Panc1 (cell line): ENCODE results near the gene LRRC45. TPM values are rescaled to one million over a fixed set of nuclear protein-coding genes. Genes with fewer than 3 reads are reported as not detected.

Experiments
- ATAC-seq: fragments of 200-7000 bp; cut with Tn5 transposase; 2 replicates; pipeline ENCODE4 v1.9.1; 2020; ENCODE audit warnings: mild to moderate bottlenecking, moderate library complexity
- BruUV-seq: library from RNA; stranded (reverse); fragments of 400-500 nt; replicated peaks from 2 replicates; lab custom pipeline; 2021; lab: Mats Ljungman, UMichigan
- CTCF ChIA-PET: fragments of 300-600 bp; sonication (Branson Sonifier 250); formaldehyde crosslinking; loops from one replicate; lab custom pipeline; 2022; ENCODE audit warnings: antibody characterized with exemption; lab: Charles Lee
- POLR2A ChIA-PET: fragments of 300-600 bp; sonication (Branson Sonifier 250); formaldehyde crosslinking; loops from one replicate; lab custom pipeline; 2022; ENCODE audit warnings: antibody characterized with exemption; lab: Charles Lee
- DNase-seq: peaks from one replicate; pipeline ENCODE4 v3.0.0-alpha.2; 2010; ENCODE audit warnings: low read depth, low spot score
- H3K27ac ChIP-seq: 2 replicates; pipeline ENCODE4 v1.5.1; 2011; ENCODE audit warnings: mild to moderate bottlenecking, low read length, inconsistent platforms
- H3K27me3 ChIP-seq: fragments of 200-500 bp; sonication (Bioruptor generic); 2 replicates; pipeline ENCODE4 v1.6.0; 2014; ENCODE audit warnings: low read length, inconsistent platforms; ENCODE audit not compliant: control insufficient read depth, insufficient read depth
- H3K36me3 ChIP-seq: fragments of 200-500 bp; sonication (Bioruptor generic); 2 replicates; pipeline ENCODE4 v1.5.1; 2014; ENCODE audit warnings: inconsistent platforms, mild to moderate bottlenecking, low read length, moderate library complexity; ENCODE audit not compliant: control insufficient read depth, insufficient read depth
- H3K4me1 ChIP-seq: 2 replicates; pipeline ENCODE4 v1.5.1; 2011; ENCODE audit warnings: inconsistent platforms, mild to moderate bottlenecking, low read length, moderate library complexity; ENCODE audit not compliant: control insufficient read depth, insufficient read depth
- H3K4me3 ChIP-seq, 2 experiments: 2 replicates each; pipeline ENCODE4 v1.5.1; 2011 to 2012; ENCODE audit warnings: low read depth in 2 of 2, low read length in 2 of 2, mild to moderate bottlenecking in 2 of 2, inconsistent platforms in 1 of 2, moderate library complexity in 1 of 2
- H3K9me3 ChIP-seq: fragments of 200-500 bp; sonication (Bioruptor generic); 2 replicates; pipeline ENCODE4 v1.5.1; 2014; ENCODE audit warnings: low read depth, mild to moderate bottlenecking, inconsistent platforms, low read length, moderate library complexity; ENCODE audit not compliant: control insufficient read depth, insufficient read depth
- POLR2AphosphoS5 ChIP-seq: IDR thresholded peaks from 2 replicates; pipeline ENCODE4 v1.6.1; 2012; ENCODE audit warnings: mild to moderate bottlenecking, low read depth, low read length, moderate library complexity
- SIN3A ChIP-seq: IDR thresholded peaks from 2 replicates; pipeline ENCODE4 v1.6.1; 2012; ENCODE audit warnings: low read depth, mild to moderate bottlenecking, low read length, moderate library complexity, borderline replicate concordance; ENCODE audit not compliant: insufficient read depth
- TCF7L2 ChIP-seq: IDR thresholded peaks from 2 replicates; pipeline ENCODE4 v1.6.1; 2011; ENCODE audit warnings: mild to moderate bottlenecking, low read depth, low read length, inconsistent platforms
- in situ Hi-C: cut with HindIII; loops from 2 replicates; pipeline ENCODE4 v1.10.0; 2016; ENCODE audit warnings: low sequenced_read_pairs, low pct_unique_long_range_greater_than_20kb
- intact Hi-C: fragments of 100-400 bp; cut with micrococcal nuclease; formaldehyde crosslinking; loops from one replicate; pipeline ENCODE4 v1.10.0; 2022; ENCODE audit not compliant: unreplicated experiment
- total RNA-seq: library from RNA; stranded (reverse); gene quantifications from one replicate; pipeline ENCODE4 v1.2.1, GENCODE V29; 2021; ENCODE audit not compliant: unreplicated experiment
- TF ChIP-seq, protein P1 (sequence below), 2 experiments: IDR thresholded peaks; 2 replicates each; pipeline ENCODE4 v1.6.1; 2011 to 2012; ENCODE audit warnings: low read depth in 2 of 2, control low read depth in 1 of 2, low read length in 1 of 2, mild to moderate bottlenecking in 1 of 2, moderate library complexity in 1 of 2; ENCODE audit not compliant: insufficient read depth in 1 of 2
- TF ChIP-seq, protein P2 (sequence below): fragments of 450-650 bp; IDR thresholded peaks from 2 replicates; pipeline ENCODE4 v1.5.1; 2017; ENCODE audit warnings: mild to moderate bottlenecking

Gene LRRC45
- total RNA-seq, 1 experiment from 2014 or later: 29.9 TPM

GRCh38 chr17:82006468-82007227 lies 16.5 kb upstream of the LRRC45 start:
- CTCF ChIA-PET: no interaction called here

DNA sequence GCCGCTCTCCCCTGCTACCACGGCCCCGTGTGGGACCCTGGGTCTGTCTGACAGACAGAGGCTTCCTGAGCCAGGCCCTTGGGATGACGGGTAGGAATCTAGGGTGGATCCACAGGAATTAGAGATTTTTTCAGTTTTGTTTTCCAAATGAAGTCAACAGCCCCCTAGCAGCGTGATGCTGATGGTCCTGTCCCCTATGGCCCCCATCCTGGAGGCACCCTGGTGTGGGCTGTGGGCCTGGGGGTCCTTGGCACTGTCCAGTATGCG lies 15.9 kb upstream of the LRRC45 start:
- H3K4me3 ChIP-seq: no peak overlapping the region
- CTCF ChIA-PET: no interaction called here
- ATAC-seq (no peak), DNase-seq (no peak)
- TF ChIP-seq SIN3A (no peak), TCF7L2 (no peak), POLR2AphosphoS5 (no peak)
- TF ChIP-seq, protein P1, sequence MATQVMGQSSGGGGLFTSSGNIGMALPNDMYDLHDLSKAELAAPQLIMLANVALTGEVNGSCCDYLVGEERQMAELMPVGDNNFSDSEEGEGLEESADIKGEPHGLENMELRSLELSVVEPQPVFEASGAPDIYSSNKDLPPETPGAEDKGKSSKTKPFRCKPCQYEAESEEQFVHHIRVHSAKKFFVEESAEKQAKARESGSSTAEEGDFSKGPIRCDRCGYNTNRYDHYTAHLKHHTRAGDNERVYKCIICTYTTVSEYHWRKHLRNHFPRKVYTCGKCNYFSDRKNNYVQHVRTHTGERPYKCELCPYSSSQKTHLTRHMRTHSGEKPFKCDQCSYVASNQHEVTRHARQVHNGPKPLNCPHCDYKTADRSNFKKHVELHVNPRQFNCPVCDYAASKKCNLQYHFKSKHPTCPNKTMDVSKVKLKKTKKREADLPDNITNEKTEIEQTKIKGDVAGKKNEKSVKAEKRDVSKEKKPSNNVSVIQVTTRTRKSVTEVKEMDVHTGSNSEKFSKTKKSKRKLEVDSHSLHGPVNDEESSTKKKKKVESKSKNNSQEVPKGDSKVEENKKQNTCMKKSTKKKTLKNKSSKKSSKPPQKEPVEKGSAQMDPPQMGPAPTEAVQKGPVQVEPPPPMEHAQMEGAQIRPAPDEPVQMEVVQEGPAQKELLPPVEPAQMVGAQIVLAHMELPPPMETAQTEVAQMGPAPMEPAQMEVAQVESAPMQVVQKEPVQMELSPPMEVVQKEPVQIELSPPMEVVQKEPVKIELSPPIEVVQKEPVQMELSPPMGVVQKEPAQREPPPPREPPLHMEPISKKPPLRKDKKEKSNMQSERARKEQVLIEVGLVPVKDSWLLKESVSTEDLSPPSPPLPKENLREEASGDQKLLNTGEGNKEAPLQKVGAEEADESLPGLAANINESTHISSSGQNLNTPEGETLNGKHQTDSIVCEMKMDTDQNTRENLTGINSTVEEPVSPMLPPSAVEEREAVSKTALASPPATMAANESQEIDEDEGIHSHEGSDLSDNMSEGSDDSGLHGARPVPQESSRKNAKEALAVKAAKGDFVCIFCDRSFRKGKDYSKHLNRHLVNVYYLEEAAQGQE (IDR thresholded peaks at IDR 0.05; ENCODE audit: insufficient read depth in 1 of 2, low read depth in 2 of 2, low read length in 1 of 2): no peak
- TF ChIP-seq, protein P2, sequence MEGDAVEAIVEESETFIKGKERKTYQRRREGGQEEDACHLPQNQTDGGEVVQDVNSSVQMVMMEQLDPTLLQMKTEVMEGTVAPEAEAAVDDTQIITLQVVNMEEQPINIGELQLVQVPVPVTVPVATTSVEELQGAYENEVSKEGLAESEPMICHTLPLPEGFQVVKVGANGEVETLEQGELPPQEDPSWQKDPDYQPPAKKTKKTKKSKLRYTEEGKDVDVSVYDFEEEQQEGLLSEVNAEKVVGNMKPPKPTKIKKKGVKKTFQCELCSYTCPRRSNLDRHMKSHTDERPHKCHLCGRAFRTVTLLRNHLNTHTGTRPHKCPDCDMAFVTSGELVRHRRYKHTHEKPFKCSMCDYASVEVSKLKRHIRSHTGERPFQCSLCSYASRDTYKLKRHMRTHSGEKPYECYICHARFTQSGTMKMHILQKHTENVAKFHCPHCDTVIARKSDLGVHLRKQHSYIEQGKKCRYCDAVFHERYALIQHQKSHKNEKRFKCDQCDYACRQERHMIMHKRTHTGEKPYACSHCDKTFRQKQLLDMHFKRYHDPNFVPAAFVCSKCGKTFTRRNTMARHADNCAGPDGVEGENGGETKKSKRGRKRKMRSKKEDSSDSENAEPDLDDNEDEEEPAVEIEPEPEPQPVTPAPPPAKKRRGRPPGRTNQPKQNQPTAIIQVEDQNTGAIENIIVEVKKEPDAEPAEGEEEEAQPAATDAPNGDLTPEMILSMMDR: no peak
- H3K9me3 ChIP-seq: no peaks in the 10 kb centered on the region
- no TSS peak for BruUV-seq
- in situ Hi-C loops: no loop called here
- no peaks in the 10 kb centered on the region for H3K27me3 ChIP-seq
- peaks cover 46% of the 10 kb centered on the region for H3K4me1 ChIP-seq
- intact Hi-C loops: no loop called here
- POLR2A ChIA-PET: no interaction called here
- no peaks in the 10 kb centered on the region for H3K36me3 ChIP-seq
- H3K27ac ChIP-seq: no peak overlapping the region

More at GRCh38 chr17:82006468-82007227, 16.5 kb upstream of the LRRC45 start:
- Histone ChIP-seq H3K4me3 (no peak overlapping the region), H3K4me1 (peaks cover 46% of the 10 kb centered on the region), H3K36me3 (no peaks in the 10 kb centered on the region), H3K27me3 (no peaks in the 10 kb centered on the region), H3K9me3 (no peaks in the 10 kb centered on the region), H3K27ac (no peak overlapping the region)
- intact Hi-C loops (no loop called here), in situ Hi-C loops (no loop called here)
- TSS peak; percentile 76 for BruUV-seq
- ATAC-seq (no peak), DNase-seq (no peak)
- POLR2A ChIA-PET: no interaction called here
- TF ChIP-seq, protein P1 (IDR thresholded peaks at IDR 0.05; ENCODE audit: insufficient read depth in 1 of 2, low read depth in 2 of 2, low read length in 1 of 2): no peak
- TF ChIP-seq SIN3A (no peak), TCF7L2 (no peak), POLR2AphosphoS5 (no peak)
